Inferior parietal cortex (tissue), 1 donor: ENCODE measurements around the gene FNDC3B.

Experiments
- DNase-seq: peaks from one replicate; pipeline ENCODE4 v3.0.0-alpha.2; 2016; ENCODE audit errors: extremely low spot score

The FNDC3B gene

DNA sequence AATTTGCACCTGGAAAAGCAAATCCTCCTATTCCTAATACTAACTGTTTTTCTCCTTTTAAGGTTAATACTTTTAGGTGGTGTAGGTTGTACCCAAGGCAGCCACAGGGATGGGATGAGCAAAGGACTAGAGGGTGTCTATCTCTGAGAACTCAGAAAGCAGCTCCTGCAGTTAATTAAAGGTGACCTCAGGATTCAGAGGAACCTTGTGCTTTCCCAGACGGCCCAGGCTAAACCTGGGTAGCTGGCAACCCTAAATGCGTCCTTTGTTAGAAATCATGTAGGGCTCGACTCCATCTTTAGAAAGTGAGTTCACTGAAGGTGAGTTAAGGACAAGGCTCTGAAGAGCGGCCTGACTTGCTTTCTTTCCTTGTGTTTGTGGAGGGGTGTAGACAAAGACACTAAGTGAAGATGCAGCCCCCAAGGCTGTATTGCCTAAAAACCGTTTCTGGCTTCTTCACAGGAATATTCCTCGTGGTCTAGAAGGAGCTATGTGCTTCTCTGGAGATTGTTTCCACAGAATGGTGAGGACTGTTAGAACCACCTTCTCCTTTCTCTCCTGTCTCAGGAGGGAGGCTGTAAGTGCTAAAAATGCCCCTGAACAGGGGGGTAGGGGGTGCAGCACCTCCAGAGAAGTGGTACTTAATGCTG is 14.9 kb downstream of the FNDC3B start:
- DNase-seq = no peak

DNA sequence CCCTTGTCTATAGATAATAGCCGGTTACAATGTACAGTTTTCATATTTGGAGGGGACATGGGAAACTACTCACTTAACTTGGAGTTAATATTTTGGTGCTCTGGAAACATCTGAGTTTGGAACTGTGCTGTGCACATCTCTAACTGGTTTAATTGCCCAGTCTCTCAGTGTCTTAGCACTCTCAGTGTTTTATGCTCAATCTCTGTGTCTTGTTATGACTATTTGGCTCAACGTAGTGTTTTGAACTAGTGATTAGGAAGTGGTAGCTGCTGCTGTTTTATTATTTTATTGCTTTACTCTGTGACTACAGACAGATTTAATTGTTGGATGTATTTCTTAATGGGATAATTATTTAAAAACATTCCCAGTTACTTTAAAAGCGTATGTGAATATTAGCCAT is 17.0 kb downstream of the FNDC3B start:
- no peak for DNase-seq

DNA sequence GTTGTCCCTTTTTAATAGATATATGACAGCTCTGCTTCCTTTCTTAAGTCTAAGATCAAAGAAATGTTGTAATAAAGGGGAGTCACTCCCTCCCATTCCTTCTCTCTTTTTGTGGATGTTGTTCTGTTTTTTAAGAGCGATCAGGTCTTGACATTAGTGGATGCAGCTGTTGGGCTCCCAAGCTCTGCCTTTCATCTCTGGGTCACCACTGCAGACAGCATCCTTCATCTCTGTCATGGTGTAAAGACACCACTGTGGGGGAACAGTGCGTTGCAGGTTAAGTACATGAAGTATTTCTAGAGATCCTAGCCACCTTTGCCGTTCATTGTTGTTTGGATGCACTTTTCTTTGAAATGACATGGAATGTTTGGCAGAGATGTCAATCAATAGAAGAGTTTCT is 17.7 kb downstream of the FNDC3B start:
- DNase-seq = no peak

DNA sequence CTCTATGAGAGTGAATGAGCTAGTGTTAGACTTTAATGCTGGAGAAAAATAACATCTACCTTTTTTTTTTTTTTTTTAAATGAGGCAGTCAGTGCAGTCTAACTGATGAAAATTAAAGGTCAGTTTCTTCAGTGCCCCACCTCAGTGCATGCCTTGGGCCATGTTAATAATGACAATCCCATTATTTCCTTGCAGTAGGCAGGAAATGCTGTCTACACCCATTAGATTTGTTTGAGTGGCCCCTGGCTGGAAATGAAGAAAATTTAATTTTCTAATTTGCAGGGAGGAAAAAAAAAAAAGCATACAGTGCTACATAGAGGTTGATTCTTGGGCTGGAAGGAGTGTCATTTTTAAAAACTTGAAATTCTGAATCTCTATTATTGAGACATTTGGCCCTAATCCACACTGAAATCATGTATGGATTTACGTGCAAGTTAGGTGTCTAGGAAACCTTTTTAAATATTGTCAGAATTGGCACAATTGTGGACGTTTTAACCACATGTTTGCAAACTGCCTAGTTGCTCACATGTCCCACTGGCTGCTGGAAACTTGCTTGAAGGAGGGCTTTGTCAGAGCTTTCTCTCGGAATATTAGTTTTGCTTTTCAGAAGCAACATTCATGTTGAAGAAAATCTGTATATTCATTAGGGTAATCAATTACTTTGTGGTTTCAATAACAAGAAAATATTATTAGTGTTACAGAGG is 18.4 kb downstream of the FNDC3B start:
- no peak for DNase-seq

DNA sequence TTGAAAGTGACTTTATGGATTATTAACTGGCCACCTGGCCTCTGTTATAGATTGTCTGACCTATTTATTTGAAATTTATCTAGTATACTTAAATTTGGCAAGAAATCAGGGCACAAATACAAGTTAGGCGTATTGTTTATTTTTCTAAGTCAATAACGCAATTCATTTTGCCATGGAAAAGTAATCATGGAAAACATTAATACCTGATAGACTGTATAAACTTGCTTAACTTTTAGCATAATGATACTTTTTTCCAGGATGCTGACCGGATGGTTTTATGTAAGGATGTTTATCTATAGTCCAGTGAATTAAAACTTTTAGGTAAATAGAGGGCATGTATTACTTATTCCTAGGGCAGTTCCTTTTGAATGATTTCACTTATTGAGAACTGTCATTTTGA is 20.2 kb downstream of the FNDC3B start:
- DNase-seq = no peak

DNA sequence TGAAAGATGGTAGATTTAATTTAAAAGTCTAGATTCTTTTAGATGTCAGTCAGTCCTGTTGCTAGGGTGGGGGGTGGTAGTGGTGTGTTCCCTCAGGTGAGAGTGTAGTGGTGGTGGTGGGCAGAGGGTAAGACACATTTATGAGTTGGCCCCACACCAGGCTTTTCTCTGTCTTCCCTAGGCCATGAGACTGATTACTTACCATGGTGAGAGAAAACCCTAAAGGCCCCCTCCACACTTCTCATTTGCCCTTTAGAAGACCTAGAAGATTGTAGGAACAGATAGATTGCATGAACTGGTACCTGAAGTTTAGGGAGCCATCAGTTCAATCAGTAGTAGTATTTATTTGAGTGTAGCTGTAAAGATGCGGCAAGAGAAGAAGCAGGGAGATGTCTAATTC is 20.9 kb downstream of the FNDC3B start:
- DNase-seq = no peak

DNA sequence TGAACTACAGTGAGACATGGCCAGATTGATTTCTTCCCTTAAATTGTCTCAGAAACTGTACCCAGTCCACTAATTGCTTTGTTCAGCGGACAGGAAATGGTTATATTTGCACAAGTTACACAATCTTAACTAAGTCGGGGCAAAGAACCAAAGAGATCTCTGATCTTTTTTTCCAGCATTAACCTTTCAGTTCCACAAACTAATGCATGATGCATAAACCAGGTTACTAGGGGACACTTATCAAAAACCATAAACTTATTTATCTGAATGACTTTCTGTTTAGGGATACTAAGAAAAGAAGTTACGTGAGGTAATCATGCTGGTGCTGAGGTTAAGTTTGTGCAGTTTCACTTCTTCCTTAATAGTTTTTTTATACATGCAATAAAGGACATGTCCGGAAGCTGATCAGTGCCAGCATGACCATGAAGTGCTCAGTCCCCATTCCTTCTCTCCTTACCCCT is 22.4 kb downstream of the FNDC3B start:
- no peak for DNase-seq

DNA sequence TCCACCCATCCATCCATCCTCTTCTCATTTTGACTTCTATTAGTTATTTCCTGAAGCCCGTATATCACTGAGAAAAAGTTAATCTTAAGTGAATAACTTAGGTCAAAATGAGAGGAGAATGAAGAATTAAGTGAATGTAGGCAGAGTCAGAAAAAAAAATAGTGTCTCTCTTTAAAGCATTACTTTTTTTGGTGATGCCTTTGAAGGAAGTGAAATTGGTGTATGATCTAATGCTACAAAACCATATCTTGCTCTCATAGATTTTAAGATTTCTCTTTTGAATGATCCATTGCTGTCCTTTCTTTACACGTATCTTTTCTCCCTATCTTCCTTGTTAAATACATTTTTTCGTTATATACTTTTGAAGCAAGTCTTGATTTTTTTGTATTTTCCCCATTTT is 23.4 kb downstream of the FNDC3B start:
- DNase-seq = no peak

DNA sequence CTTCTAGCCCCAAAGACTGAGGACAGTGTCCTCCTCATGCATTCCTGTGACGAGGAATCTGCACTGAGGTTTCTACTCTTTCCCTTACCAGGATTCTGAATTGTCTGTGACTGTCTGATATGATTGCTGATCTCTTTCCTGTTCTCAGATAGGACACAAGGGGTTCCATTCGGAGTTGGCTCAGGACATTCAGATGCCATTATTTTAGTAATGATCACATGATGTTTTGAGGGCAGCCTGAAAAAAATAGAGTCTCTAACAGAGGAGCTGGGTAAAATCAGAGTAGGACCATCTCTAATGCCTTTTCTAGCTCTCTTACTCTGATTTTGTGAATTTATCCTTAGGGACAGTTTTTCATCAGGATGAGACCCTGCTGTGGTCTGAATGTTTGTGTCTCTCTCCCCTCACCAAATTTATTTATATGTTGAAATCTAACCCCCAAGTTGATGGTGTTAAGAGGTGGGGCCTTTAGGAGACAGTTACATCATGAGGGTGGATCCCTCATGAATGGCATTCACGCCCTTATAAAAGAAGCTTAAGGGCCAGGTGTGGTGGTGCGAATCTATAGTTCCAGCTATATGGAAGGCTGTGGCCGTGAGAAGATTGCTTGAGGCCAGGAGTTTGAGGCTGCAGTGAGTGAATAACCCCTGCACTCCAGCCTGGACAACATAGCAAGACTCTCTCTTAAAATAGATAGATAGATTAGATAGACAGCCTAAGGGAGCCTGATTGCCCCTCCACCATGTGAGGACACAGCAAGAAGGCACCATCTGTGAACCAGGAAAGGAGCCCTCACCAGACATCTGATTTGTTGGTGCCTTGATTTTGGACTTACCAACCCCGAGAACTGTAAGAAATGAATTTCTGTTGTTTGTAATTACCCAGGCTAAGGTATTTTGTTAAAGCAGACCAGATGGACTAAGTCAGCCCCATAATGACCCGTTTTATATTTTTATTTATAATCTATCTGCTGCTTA is 24.4 kb downstream of the FNDC3B start:
- no peak for DNase-seq

DNA sequence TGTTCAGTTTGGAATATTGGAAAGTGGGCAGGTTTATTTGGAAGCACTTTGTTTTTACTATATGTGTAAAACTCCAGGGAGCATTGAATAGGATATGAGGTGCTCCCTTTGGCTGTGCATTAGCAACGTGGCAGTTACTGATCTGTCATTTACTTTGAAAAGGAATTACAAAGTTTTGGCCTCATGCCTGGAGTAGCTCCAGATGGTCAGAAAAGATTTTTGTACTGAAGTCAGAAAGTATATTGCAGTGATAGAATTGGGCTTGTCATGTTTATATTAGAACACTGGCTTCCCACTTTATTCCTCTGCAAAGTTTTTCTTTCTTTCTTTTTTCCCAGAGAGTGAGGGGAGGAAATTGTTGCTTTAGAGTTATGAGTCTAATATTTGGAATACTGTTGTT is 26.1 kb downstream of the FNDC3B start:
- DNase-seq = peak; percentile 45

DNA sequence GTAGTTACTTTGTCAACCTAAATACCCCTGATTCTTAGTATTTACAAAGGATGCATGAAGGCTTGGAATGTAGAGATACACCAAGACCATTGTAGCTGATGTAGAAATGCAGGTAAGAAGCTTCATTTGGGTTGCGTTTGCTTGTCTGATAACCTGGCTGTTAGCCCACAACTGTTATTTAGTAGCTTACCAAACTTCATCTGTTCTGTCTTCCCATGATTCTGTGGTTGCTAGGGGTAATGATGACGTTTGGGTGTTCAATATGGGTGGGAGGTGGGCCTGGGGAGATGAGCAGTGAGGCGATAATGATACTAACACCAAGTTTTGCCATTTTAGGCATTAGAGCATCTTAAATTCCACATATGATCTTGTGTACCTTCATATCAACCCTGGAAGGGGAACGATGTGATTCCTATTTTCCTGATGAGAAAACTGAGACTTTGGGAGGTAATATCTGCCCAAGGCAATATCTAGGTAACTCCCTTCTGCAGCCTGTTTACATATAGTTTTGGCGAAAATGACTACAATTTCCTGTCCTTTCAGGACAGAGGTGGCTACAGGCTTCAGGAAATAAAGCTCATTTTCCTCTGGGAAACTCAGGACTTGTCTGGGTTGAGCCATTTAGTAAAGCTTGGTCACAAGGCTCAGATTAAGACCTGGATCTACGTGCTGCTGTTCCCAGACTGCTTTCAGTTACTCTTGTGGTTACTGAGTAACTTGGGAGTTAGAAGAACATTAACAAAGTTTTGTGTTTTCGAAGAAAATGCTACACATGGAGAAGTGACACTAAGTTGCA is 26.8 kb downstream of the FNDC3B start:
- DNase-seq = no peak

DNA sequence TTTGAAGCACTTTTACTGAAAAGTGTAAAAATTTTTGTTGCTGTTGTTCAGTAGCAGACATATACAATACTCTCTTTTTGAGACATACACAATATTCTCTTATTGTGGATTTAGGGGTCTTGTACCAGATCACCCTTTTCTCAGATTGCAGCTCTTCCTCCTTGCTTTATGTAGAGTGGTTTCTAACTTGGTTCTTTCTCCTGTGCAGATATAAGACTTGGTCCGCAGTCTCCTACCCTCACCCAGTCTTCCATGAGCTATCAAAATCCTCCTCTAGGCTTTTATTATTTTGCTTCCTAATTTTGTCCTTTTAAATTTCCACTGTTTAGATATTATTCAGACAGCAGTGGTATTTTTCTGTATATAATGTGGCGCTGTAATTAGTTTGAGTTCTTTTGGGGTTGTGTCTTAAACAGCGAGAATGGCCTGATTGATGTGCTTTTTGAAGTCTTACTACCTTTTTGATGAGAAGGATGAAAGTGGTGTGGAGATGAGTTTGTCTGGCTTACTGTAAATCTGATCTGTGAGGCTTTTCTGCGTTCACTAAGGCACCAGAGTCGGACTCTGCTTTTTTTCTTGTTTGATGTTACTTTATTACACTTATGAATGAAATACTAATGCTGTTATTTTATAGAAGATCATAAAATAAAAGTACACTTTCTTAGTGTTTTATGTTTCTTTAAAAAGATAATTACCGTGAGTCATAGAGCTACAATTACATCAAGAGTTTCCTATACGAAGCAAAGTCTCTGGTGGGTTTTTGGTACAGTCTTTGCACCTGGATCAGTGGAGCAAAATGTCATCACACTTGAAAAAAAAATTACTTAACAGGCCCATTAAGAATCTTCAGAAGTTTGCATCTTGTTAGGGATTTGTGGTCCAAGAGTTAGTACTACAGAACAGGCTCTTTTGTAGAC is 27.8 kb downstream of the FNDC3B start:
- no peak for DNase-seq

DNA sequence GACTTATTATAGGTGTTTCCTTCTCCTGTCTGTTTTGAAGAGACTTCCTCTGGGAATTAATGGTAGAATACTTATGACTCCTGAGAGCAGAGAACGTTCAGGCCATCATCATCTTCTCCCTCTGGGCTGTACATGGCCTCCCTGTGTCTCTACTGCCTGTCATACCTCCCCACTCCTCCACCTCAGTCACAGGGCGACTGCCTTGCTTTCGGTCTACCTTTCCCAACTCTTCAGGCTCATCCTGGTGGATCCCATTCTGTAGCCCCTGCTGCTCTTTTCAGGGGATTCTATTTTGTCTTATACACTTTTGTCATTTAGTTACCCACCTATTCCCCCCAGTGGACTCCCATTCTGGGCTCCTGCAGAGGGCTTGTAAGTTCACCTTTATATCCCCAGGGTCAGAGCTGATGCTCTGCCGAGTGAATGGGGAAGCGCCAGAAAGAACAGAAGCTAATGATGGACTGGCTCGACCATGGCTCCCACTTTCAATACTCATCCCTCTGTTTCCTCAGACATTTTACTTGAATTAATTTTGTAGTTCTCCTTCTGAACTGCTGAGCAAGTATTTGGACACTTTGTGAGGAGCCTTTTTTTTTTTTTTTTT is 28.6 kb downstream of the FNDC3B start:
- no peak for DNase-seq

DNA sequence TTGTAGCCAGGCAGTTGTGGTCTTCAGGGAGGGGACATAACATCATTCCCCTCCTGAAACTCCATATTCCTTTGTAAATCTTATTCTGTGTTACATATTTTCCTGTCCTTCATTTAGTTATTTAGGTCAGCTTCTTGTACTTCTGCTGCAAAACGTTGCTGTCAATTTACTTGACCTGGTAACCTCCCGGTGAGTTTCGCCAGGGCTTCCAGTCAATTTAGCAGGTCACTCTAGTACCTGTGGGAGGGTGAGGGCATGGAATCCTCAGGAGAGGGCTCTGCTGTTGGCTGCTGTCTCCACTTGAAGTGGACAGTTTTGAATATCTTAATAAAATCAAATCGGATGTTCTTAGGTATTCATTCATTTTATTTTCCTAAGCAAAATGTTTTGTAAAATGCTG is 29.6 kb downstream of the FNDC3B start:
- no peak for DNase-seq

DNA sequence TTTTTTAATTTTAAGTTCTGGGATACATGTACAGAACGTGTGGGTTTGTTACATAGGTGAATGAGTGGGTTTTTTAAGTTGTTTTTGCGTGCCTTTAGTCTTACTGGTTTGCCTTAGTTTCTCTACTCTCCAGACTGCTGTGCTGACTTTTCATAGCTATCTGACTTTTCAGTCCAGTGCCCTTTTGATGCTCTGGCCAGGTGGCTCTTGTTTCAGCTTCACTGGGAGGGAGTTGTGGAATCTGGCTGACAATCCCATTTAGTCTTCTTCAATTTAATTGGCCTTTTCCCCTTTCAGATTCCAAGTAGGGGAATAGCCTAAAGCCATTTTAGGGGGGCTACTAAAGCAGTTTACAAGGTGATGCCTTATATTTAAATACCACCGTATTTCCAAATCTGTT is 30.1 kb downstream of the FNDC3B start:
- DNase-seq = no peak

DNA sequence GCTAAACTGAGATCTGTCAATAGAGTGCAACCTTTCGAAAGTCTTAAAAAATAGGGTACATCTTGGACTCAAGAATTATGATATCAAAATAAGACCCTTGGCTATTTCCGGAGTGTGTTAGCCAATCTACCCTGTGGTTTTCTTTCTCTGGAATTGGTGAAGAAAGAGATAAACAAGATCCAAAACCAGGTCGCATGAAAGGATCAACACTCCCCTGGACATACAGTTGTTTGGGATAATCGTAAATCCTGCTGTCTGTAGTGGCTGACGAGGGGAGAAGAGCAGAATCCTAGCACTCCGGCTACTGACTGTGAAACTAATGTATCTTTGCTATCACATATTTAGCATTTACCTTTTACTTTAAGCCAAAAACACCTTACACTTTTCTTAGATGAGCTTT is 30.9 kb downstream of the FNDC3B start:
- DNase-seq = no peak

DNA sequence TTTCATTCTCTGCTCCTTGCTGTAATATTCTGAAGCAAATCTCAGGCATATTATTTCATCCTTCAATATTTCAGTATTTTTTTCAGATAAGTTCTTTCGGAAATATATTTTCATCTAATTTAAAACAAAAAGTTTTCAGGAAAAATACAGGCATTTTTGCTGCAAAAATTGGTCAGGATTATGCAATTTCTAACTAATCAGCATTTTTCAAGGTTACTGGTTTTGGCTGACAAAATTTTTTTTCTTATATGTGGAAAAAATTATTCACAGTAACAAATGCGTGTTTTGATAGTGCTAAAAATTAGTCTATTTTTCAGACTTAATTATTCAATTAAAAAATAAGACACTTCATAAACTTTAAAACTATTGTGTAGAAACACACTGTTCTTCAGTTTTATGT is 31.4 kb downstream of the FNDC3B start:
- DNase-seq = no peak

DNA sequence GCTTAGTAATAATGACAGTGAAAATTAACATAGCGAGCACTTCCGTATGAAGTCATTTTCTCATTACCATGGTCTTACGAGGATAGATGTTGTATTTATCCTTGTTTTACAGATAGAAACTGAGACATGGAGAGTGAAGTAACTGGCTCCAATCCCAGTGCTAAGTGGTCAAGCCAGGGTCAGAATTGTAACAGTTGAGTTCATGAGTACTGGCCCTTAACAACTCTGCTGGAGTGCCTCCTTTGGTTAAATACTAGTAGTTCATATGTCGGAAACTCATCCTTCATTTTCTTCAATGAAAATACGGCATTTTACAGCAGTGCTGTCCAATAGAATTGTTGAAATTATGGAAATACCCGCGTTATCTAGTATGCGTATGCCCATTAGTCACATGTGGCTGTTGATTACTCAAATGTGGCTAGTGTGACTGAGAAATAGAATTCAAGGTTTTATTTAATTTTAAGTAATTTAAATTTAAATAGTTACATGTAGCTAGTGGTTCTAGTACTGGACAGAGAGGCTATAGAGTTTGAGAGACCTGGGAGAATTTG is 32.5 kb downstream of the FNDC3B start:
- no peak for DNase-seq

DNA sequence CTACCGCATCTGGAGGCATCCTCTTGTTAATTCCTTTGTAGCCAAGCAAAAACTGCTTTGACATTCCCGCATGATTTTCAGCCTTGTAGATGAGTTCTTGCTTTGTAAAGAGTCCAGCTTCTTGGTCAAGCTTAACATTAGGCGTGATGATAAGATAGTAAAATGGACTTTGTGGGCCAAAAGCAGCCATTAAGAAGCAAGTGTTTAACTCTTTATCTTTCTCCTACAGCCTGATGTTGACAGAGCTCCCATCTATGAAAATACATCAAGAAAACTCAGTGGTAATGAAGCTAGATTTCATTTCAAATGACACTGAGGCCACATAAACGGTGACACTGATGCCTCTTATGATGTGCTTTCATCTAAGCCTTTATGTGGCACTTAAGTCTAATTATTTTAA is 33.2 kb downstream of the FNDC3B start:
- no peak for DNase-seq
